Liver (tissue), 3 donors: ENCODE results near the gene ARMC9.

Experiments
- FOXA1 ChIP-seq: IDR thresholded peaks from 2 replicates; pipeline ENCODE4 v1.6.1; 2016; ENCODE audit warnings: antibody characterized with exemption
- GABPA ChIP-seq, 2 donors: IDR thresholded peaks in 1 of 2; conservative IDR thresholded peaks in 1 of 2; 2 replicates each; pipeline ENCODE4 v1.6.1; 2016; ENCODE audit warnings: antibody characterized with exemption in 2 of 2, mild to moderate bottlenecking in 1 of 2, moderate library complexity in 1 of 2
- RAD21 ChIP-seq, 2 donors: IDR thresholded peaks; 2 replicates each; pipeline ENCODE4 v1.6.1; 2016; ENCODE audit warnings: antibody characterized with exemption in 2 of 2, mild to moderate bottlenecking in 2 of 2
- RXRA ChIP-seq, 2 donors: IDR thresholded peaks; 2 replicates each; pipeline ENCODE4 v1.6.1; 2017 to 2018; ENCODE audit warnings: antibody characterized with exemption in 2 of 2, mild to moderate bottlenecking in 1 of 2
- YY1 ChIP-seq: IDR thresholded peaks from 2 replicates; pipeline ENCODE4 v1.6.1; 2016; ENCODE audit warnings: antibody characterized with exemption, mild to moderate bottlenecking
- TF ChIP-seq, protein P1 (sequence below): fragments of 150-350 bp; IDR thresholded peaks from 2 replicates; pipeline ENCODE4 v1.5.1; 2017; ENCODE audit warnings: improper control_type of control experiment, low read depth, low read length; ENCODE audit not compliant: missing input control
- TF ChIP-seq, protein P2 (sequence below): IDR thresholded peaks from 2 replicates; pipeline ENCODE4 v1.6.1; 2016; ENCODE audit warnings: antibody characterized with exemption
- TF ChIP-seq, protein P3 (sequence below): IDR thresholded peaks from 2 replicates; pipeline ENCODE4 v1.6.1; 2016; ENCODE audit warnings: antibody characterized with exemption
- donor health status: healthy.
- donor health status: healthy.

DNA sequence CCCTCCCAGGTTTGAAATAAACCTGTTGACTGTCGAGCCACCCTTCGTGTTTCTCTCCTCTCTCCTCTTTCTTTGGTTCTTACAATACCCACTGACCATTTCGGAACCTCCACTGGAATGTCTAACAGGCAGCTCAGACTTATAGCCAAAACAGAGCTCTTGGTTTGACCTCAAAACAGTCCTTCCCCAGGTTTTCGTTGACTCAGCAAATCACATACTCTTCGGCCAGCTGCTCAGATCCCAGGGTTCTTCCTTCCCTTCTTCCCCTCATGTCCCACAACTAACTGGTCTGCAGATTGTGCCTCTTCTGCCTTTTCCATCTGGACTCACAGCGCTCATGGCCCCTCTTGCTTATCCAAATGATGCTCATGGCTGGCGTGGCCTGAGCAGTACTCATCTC is 4.7 kb downstream of the ARMC9 start:
- TF ChIP-seq FOXA1 (no peak), YY1 (no peak), RAD21 (IDR thresholded peaks at IDR 0.05) (no peak), RXRA (IDR thresholded peaks at IDR 0.05) (no peak), GABPA (IDR thresholded peaks at IDR 0.05 in 1 of 2, conservative IDR thresholded peaks at IDR 0.05 in 1 of 2) (no peak)
- TF ChIP-seq, protein P1, sequence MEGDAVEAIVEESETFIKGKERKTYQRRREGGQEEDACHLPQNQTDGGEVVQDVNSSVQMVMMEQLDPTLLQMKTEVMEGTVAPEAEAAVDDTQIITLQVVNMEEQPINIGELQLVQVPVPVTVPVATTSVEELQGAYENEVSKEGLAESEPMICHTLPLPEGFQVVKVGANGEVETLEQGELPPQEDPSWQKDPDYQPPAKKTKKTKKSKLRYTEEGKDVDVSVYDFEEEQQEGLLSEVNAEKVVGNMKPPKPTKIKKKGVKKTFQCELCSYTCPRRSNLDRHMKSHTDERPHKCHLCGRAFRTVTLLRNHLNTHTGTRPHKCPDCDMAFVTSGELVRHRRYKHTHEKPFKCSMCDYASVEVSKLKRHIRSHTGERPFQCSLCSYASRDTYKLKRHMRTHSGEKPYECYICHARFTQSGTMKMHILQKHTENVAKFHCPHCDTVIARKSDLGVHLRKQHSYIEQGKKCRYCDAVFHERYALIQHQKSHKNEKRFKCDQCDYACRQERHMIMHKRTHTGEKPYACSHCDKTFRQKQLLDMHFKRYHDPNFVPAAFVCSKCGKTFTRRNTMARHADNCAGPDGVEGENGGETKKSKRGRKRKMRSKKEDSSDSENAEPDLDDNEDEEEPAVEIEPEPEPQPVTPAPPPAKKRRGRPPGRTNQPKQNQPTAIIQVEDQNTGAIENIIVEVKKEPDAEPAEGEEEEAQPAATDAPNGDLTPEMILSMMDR: no peak
- TF ChIP-seq, protein P2, sequence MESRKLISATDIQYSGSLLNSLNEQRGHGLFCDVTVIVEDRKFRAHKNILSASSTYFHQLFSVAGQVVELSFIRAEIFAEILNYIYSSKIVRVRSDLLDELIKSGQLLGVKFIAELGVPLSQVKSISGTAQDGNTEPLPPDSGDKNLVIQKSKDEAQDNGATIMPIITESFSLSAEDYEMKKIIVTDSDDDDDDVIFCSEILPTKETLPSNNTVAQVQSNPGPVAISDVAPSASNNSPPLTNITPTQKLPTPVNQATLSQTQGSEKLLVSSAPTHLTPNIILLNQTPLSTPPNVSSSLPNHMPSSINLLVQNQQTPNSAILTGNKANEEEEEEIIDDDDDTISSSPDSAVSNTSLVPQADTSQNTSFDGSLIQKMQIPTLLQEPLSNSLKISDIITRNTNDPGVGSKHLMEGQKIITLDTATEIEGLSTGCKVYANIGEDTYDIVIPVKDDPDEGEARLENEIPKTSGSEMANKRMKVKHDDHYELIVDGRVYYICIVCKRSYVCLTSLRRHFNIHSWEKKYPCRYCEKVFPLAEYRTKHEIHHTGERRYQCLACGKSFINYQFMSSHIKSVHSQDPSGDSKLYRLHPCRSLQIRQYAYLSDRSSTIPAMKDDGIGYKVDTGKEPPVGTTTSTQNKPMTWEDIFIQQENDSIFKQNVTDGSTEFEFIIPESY: no peak
- TF ChIP-seq, protein P3, sequence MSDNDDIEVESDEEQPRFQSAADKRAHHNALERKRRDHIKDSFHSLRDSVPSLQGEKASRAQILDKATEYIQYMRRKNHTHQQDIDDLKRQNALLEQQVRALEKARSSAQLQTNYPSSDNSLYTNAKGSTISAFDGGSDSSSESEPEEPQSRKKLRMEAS: no peak
